ENCODE data around the gene GNA14. TPM values are rescaled to one million over a fixed set of nuclear protein-coding genes. Genes with fewer than 3 reads are reported as not detected.

The GNA14 gene
- total RNA-seq, 4 donors from 2014 or later: 13.9 to 26.3 (median 19.9) TPM

GRCh38 chr9:77554586-77555105 lies 93.5 kb downstream of the GNA14 start:
- H3K4me1 ChIP-seq: peaks cover 0 to 8% of the 10 kb centered on the region in 2 donors
- no peak for DNase-seq
- no peak overlapping the region for H3K4me3 ChIP-seq (replicated peaks in 1 of 3)
- WGBS, 2 donors: 56 to 60% methylated on average over 2 of the region's 2 CpGs
- TF ChIP-seq POLR2A (IDR thresholded peaks at IDR 0.05) (no peak), CTCF (IDR thresholded peaks at IDR 0.05) (no peak)
- no peaks in the 10 kb centered on the region for H3K27me3 ChIP-seq
- no peak overlapping the region for H3K27ac ChIP-seq
- H3K36me3 ChIP-seq: no peaks in the 10 kb centered on the region
- H3K9me3 ChIP-seq: no peaks in the 10 kb centered on the region
- intact Hi-C loops (cut with DNase I): no loop called here

GRCh38 chr9:77547106-77547730 lies 100.9 kb downstream of the GNA14 start:
- no peak for TF ChIP-seq POLR2A (IDR thresholded peaks at IDR 0.05)
- no peak for TF ChIP-seq CTCF (IDR thresholded peaks at IDR 0.05)

GRCh38 chr9:77546376-77546950 lies 101.7 kb downstream of the GNA14 start:
- Histone ChIP-seq H3K36me3 (no peaks in the 10 kb centered on the region), H3K27ac (no peak overlapping the region), H3K9me3 (no peaks in the 10 kb centered on the region), H3K27me3 (no peaks in the 10 kb centered on the region), H3K4me3 (replicated peaks in 1 of 3) (no peak overlapping the region), H3K4me1 (no peaks in the 10 kb centered on the region)
- no peak for DNase-seq
- TF ChIP-seq POLR2A (IDR thresholded peaks at IDR 0.05) (no peak), CTCF (IDR thresholded peaks at IDR 0.05) (no peak)
- intact Hi-C loops (cut with DNase I): no loop called here
- WGBS, 2 donors: 95 to 99% methylated on average over 5 of the region's 5 CpGs

More at GRCh38 chr9:77547106-77547730, 100.9 kb downstream of the GNA14 start:
- intact Hi-C loops (cut with DNase I): no loop called here
- Histone ChIP-seq H3K9me3 (no peaks in the 10 kb centered on the region), H3K36me3 (no peaks in the 10 kb centered on the region), H3K27me3 (no peaks in the 10 kb centered on the region), H3K4me1 (no peaks in the 10 kb centered on the region), H3K4me3 (replicated peaks in 1 of 3) (no peak overlapping the region), H3K27ac (no peak overlapping the region)
- DNase-seq: no peak
- WGBS, 2 donors: 88 to 90% methylated on average over 5 of the region's 5 CpGs

GRCh38 chr9:77544546-77544945 lies 103.6 kb downstream of the GNA14 start:
- 73 to 78% methylated on average over 3 of the region's 3 CpGs for WGBS, 2 donors
- H3K4me3 ChIP-seq (replicated peaks in 1 of 3): no peak overlapping the region
- H3K27ac ChIP-seq: no peak overlapping the region
- TF ChIP-seq POLR2A (IDR thresholded peaks at IDR 0.05) (no peak), CTCF (IDR thresholded peaks at IDR 0.05) (no peak)
- H3K4me1 ChIP-seq: no peaks in the 10 kb centered on the region
- intact Hi-C loops (cut with DNase I): no loop called here
- H3K27me3 ChIP-seq: no peaks in the 10 kb centered on the region
- H3K9me3 ChIP-seq: no peaks in the 10 kb centered on the region
- H3K36me3 ChIP-seq: no peaks in the 10 kb centered on the region
- no peak for DNase-seq

GRCh38 chr9:77543131-77543822 lies 104.8 kb downstream of the GNA14 start:
- H3K36me3 ChIP-seq: no peaks in the 10 kb centered on the region
- intact Hi-C loops (cut with DNase I): no loop called here
- no peak overlapping the region for H3K4me3 ChIP-seq (replicated peaks in 1 of 3)
- H3K9me3 ChIP-seq: no peaks in the 10 kb centered on the region
- WGBS, 2 donors: 89 to 92% methylated on average over 7 of the region's 7 CpGs
- TF ChIP-seq CTCF (IDR thresholded peaks at IDR 0.05): no peak
- TF ChIP-seq POLR2A (IDR thresholded peaks at IDR 0.05): no peak
- no peaks in the 10 kb centered on the region for H3K27me3 ChIP-seq
- H3K4me1 ChIP-seq: no peaks in the 10 kb centered on the region
- DNase-seq: no peak
- H3K27ac ChIP-seq: no peak overlapping the region

Measured in thyroid gland (tissue), 4 donors.